Measurements from ENCODE around the gene RSPO4.
"Not testable (repeated sequence)": the region's sequence is repeated elsewhere in the genome, so short reads cannot be mapped to it uniquely, and the experiment has no call there.

The RSPO4 gene

GRCh38 chr20:1001911-1002681 is at the start of gene RSPO4:
Gene RSPO4, minus strand, starts transcription at chr20:1002311. Its CDS starts 147 bp downstream, at chr20:1002164.
- no peak for DNase-seq

GRCh38 chr20:1050440-1050839 is 48.3 kb upstream of the RSPO4 start:
- DNase-seq = no peak

GRCh38 chr20:1045860-1046418 is 43.8 kb upstream of the RSPO4 start:
- no peak for DNase-seq

- no peak for DNase-seq
Measured at GRCh38 chr20:1041845-1042390, 39.8 kb upstream of the RSPO4 start.

- DNase-seq = no peak
Measured at GRCh38 chr20:1038205-1038604, 36.1 kb upstream of the RSPO4 start.

- DNase-seq = no peak
Measured at GRCh38 chr20:1037039-1037438, 34.9 kb upstream of the RSPO4 start.

GRCh38 chr20:1035466-1035865 is 33.4 kb upstream of the RSPO4 start:
- DNase-seq = no peak

GRCh38 chr20:1034415-1034789 is 32.3 kb upstream of the RSPO4 start:
- DNase-seq = no peak

GRCh38 chr20:1033751-1034414 is 31.8 kb upstream of the RSPO4 start:
- DNase-seq = no peak

- no peak for DNase-seq
Measured at GRCh38 chr20:1029980-1030379, 27.9 kb upstream of the RSPO4 start.

GRCh38 chr20:1026214-1026613 is 24.1 kb upstream of the RSPO4 start:
- not testable (repeated sequence) for DNase-seq

GRCh38 chr20:1022871-1023270 is 20.8 kb upstream of the RSPO4 start:
- DNase-seq = no peak

- DNase-seq = no peak
Measured at GRCh38 chr20:1020614-1021013, 18.5 kb upstream of the RSPO4 start.

GRCh38 chr20:1019344-1019743 is 17.2 kb upstream of the RSPO4 start:
- no peak for DNase-seq

GRCh38 chr20:1017677-1018076 is 15.6 kb upstream of the RSPO4 start:
- DNase-seq = no peak

- DNase-seq = no peak
Measured at GRCh38 chr20:1015181-1015580, 13.1 kb upstream of the RSPO4 start.

- DNase-seq = no peak
Measured at GRCh38 chr20:1014471-1014870, 12.4 kb upstream of the RSPO4 start.

- DNase-seq = no peak
Measured at GRCh38 chr20:1013566-1014340, 11.6 kb upstream of the RSPO4 start.

GRCh38 chr20:1012359-1013168 is 10.5 kb upstream of the RSPO4 start:
- no peak for DNase-seq

- no peak for DNase-seq
Measured at GRCh38 chr20:1010659-1011058, 8.5 kb upstream of the RSPO4 start.

GRCh38 chr20:1005452-1006027 is 3.4 kb upstream of the RSPO4 start:
- no peak for DNase-seq

Data from NK-92 treated with Interleukin-12 subunit alpha and Interleukin-12 subunit beta, amount 100 ng/mL, for 24 hours (cell line).